Osteoblast (primary cell): ENCODE measurements around the gene GRWD1. TPM values are rescaled to one million over a fixed set of nuclear protein-coding genes. Genes with fewer than 3 reads are reported as not detected.

Source experiments
- DNase-seq: peaks from one replicate; pipeline ENCODE4 v3.0.0; 2011; ENCODE audit warnings: low spot score, mixed read lengths; ENCODE audit not compliant: insufficient read length; ENCODE audit errors: missing footprints
- H2AFZ ChIP-seq: 2 replicates; pipeline ENCODE4 v1.6.0; 2011; ENCODE audit warnings: mild to moderate bottlenecking, low read length
- H3K27ac ChIP-seq: 2 replicates; pipeline ENCODE4 v1.5.1; 2011; ENCODE audit warnings: mild to moderate bottlenecking, low read depth, low read length, moderate library complexity
- H3K27me3 ChIP-seq: 2 replicates; pipeline ENCODE4 v1.6.0; 2012; ENCODE audit warnings: mild to moderate bottlenecking, control low read depth, inconsistent platforms, low read length, moderate library complexity; ENCODE audit not compliant: insufficient read depth
- H3K36me3 ChIP-seq: 2 replicates; pipeline ENCODE4 v1.5.1; 2011; ENCODE audit warnings: mild to moderate bottlenecking, low read length, control low read depth, moderate library complexity; ENCODE audit not compliant: insufficient read depth
- H3K4me1 ChIP-seq: 2 replicates; pipeline ENCODE4 v1.5.1; 2011; ENCODE audit warnings: mild to moderate bottlenecking, low read length, control low read depth, moderate library complexity; ENCODE audit not compliant: insufficient read depth
- H3K4me2 ChIP-seq: 2 replicates; pipeline ENCODE4 v1.6.0; 2011; ENCODE audit warnings: mild to moderate bottlenecking, low read length; ENCODE audit not compliant: insufficient read depth
- H3K4me3 ChIP-seq: fragments of 200-600 bp; sonication (generic); 3 replicates; pipeline ENCODE4 v1.5.1; 2012; ENCODE audit warnings: mild to moderate bottlenecking, low read length, inconsistent platforms; ENCODE audit not compliant: insufficient read depth
- H3K79me2 ChIP-seq: 2 replicates; pipeline ENCODE4 v1.6.0; 2012; ENCODE audit warnings: mild to moderate bottlenecking, low read length, control low read depth, inconsistent platforms; ENCODE audit not compliant: insufficient read depth
- H3K9me3 ChIP-seq: 2 replicates; pipeline ENCODE4 v1.5.1; 2011; ENCODE audit warnings: low read depth, low read length, control low read depth
- H4K20me1 ChIP-seq: 2 replicates; pipeline ENCODE4 v1.6.0; 2012; ENCODE audit warnings: mild to moderate bottlenecking, low read length, control low read depth; ENCODE audit not compliant: insufficient read depth
- CTCF ChIP-seq: IDR thresholded peaks from 2 replicates; pipeline ENCODE4 v1.5.1; 2011; ENCODE audit warnings: mild to moderate bottlenecking, low read depth, low read length, moderate library complexity; ENCODE audit errors: extremely low read depth
- total RNA-seq: library from RNA; depleted of rRNA; stranded (reverse); fragments of >200 nt; gene quantifications from 2 replicates; pipeline ENCODE4 v1.2.3, GENCODE V29; 2012

Gene GRWD1
- total RNA-seq, 1 donor: 25.0 TPM

- H3K4me1 ChIP-seq: peaks cover 5% of the 10 kb centered on the region
- peaks cover 26% of the 10 kb centered on the region for H3K27me3 ChIP-seq
- DNase-seq: peak; percentile 99
- peak overlapping the region; percentile 66 for H3K4me3 ChIP-seq
- H2AFZ ChIP-seq: peak overlapping the region; percentile 90
- H3K9me3 ChIP-seq: no peaks in the 10 kb centered on the region
- H3K27ac ChIP-seq: peak overlapping the region; percentile 55
- H3K79me2 ChIP-seq: no peaks in the 10 kb centered on the region
- no peaks in the 10 kb centered on the region for H4K20me1 ChIP-seq
- H3K36me3 ChIP-seq: no peaks in the 10 kb centered on the region
- H3K4me2 ChIP-seq: peak overlapping the region; percentile 87
- no peak for TF ChIP-seq CTCF
Measured at GRCh38 chr19:48400018-48400742, 45.6 kb upstream of the GRWD1 start.

- Histone ChIP-seq H2AFZ (no peak overlapping the region), H3K4me2 (no peak overlapping the region), H3K4me3 (no peak overlapping the region), H3K27me3 (peaks cover 15% of the 10 kb centered on the region), H3K36me3 (no peaks in the 10 kb centered on the region), H3K9me3 (no peaks in the 10 kb centered on the region), H3K79me2 (no peaks in the 10 kb centered on the region), H3K4me1 (peaks cover 5% of the 10 kb centered on the region), H4K20me1 (no peaks in the 10 kb centered on the region), H3K27ac (no peak overlapping the region)
- peak; percentile 47 for DNase-seq
- no peak for TF ChIP-seq CTCF
Measured at GRCh38 chr19:48401287-48401686, 44.5 kb upstream of the GRWD1 start.

- Histone ChIP-seq H3K36me3 (no peaks in the 10 kb centered on the region), H4K20me1 (no peaks in the 10 kb centered on the region), H2AFZ (peak overlapping the region; percentile 3), H3K27me3 (no peaks in the 10 kb centered on the region), H3K79me2 (no peaks in the 10 kb centered on the region), H3K9me3 (no peaks in the 10 kb centered on the region), H3K27ac (no peak overlapping the region), H3K4me1 (no peaks in the 10 kb centered on the region), H3K4me2 (no peak overlapping the region), H3K4me3 (no peak overlapping the region)
- no peak for TF ChIP-seq CTCF
- peak; percentile 96 for DNase-seq
Measured at GRCh38 chr19:48403606-48404005, 42.2 kb upstream of the GRWD1 start.

GRCh38 chr19:48405010-48405659 lies 40.6 kb upstream of the GRWD1 start:
- TF ChIP-seq CTCF: no peak

More at GRCh38 chr19:48405010-48405659, 40.6 kb upstream of the GRWD1 start:
- Histone ChIP-seq H3K27me3 (no peaks in the 10 kb centered on the region), H3K4me3 (no peak overlapping the region), H3K4me2 (no peak overlapping the region), H4K20me1 (no peaks in the 10 kb centered on the region), H2AFZ (no peak overlapping the region), H3K9me3 (no peaks in the 10 kb centered on the region), H3K36me3 (no peaks in the 10 kb centered on the region), H3K79me2 (no peaks in the 10 kb centered on the region), H3K4me1 (no peaks in the 10 kb centered on the region), H3K27ac (no peak overlapping the region)
- DNase-seq: peak; percentile 63
